HG02678 (cell line): ENCODE results near the gene BABAM2.
"Not testable (repeated sequence)": the region's sequence is repeated elsewhere in the genome, so short reads cannot be mapped to it uniquely, and the experiment has no call there.

Experiments
- ATAC-seq: cut with Tn5 transposase; IDR thresholded peaks from one replicate; pipeline ENCODE4 v1.9.1; 2021; ENCODE audit warnings: mild to moderate bottlenecking, moderate library complexity; ENCODE audit not compliant: unreplicated experiment

BABAM2 gene

GRCh38 chr2:28011322-28011737 lies 120.8 kb downstream of the BABAM2 start:
- ATAC-seq, result no peak

GRCh38 chr2:28018474-28018873 lies 127.9 kb downstream of the BABAM2 start:
- not testable (repeated sequence) for ATAC-seq

GRCh38 chr2:28019521-28019920 lies 129.0 kb downstream of the BABAM2 start:
- ATAC-seq, result not testable (repeated sequence)

- no peak for ATAC-seq
These were observed 131.4 kb downstream of the BABAM2 start for GRCh38 chr2:28021898-28022297.

GRCh38 chr2:28025123-28025522 lies 134.6 kb downstream of the BABAM2 start:
- ATAC-seq, result no peak

GRCh38 chr2:28026230-28026629 lies 135.7 kb downstream of the BABAM2 start:
- not testable (repeated sequence) for ATAC-seq

GRCh38 chr2:28028025-28028424 lies 137.5 kb downstream of the BABAM2 start:
- no peak for ATAC-seq

- no peak for ATAC-seq
These were observed 140.1 kb downstream of the BABAM2 start for GRCh38 chr2:28030600-28030999.

GRCh38 chr2:28032816-28033215 lies 142.3 kb downstream of the BABAM2 start:
- no peak for ATAC-seq

GRCh38 chr2:28034696-28035095 lies 144.2 kb downstream of the BABAM2 start:
- ATAC-seq, result no peak

- ATAC-seq, result no peak
These were observed 144.7 kb downstream of the BABAM2 start for GRCh38 chr2:28035163-28035690.

GRCh38 chr2:28035816-28036215 lies 145.3 kb downstream of the BABAM2 start:
- no peak for ATAC-seq

GRCh38 chr2:28036307-28036706 lies 145.8 kb downstream of the BABAM2 start:
- no peak for ATAC-seq

GRCh38 chr2:28038722-28039121 lies 148.2 kb downstream of the BABAM2 start:
- ATAC-seq, result no peak

GRCh38 chr2:28045676-28046351 lies 155.3 kb downstream of the BABAM2 start:
- no peak for ATAC-seq

GRCh38 chr2:28046921-28047320 lies 156.4 kb downstream of the BABAM2 start:
- no peak for ATAC-seq

- ATAC-seq, result no peak
These were observed 157.2 kb downstream of the BABAM2 start for GRCh38 chr2:28047681-28048080.

- no peak for ATAC-seq
These were observed 157.8 kb downstream of the BABAM2 start for GRCh38 chr2:28048341-28048740.

- ATAC-seq, result no peak
These were observed 158.9 kb downstream of the BABAM2 start for GRCh38 chr2:28049416-28049815.

GRCh38 chr2:28049899-28050298 lies 159.4 kb downstream of the BABAM2 start:
- no peak for ATAC-seq

- ATAC-seq, result no peak
These were observed 162.2 kb downstream of the BABAM2 start for GRCh38 chr2:28052691-28053090.

- ATAC-seq, result no peak
These were observed 163.1 kb downstream of the BABAM2 start for GRCh38 chr2:28053597-28053996.

- ATAC-seq, result no peak
These were observed 164.4 kb downstream of the BABAM2 start for GRCh38 chr2:28054916-28055315.
